Inflammatory macrophage treated with lipopolysaccharide for 1 hour (primary cell): ENCODE results near the gene AMZ2.
A peak's percentile ranks its signal among the peaks of the same experiment; 100 is the strongest.
"Not testable (repeated sequence)": the region's sequence is repeated elsewhere in the genome, so short reads cannot be mapped to it uniquely, and the experiment has no call there.

ENCODE experiments used
- DNase-seq, 2 donors: peaks; one replicate each; pipeline ENCODE4 v3.0.0-alpha.2; 2020 to 2022

AMZ2 gene

GRCh38 chr17:68220786-68221185, 27.1 kb upstream of the AMZ2 start:
- not testable (repeated sequence) for DNase-seq

GRCh38 chr17:68221786-68222185, 26.1 kb upstream of the AMZ2 start:
- no peak for DNase-seq

GRCh38 chr17:68222606-68223005, 25.2 kb upstream of the AMZ2 start:
- DNase-seq = peak in 1 of 2 donors; percentile 48

GRCh38 chr17:68225055-68225454, 22.8 kb upstream of the AMZ2 start:
- not testable (repeated sequence) for DNase-seq

- peak; percentile 62 to 80 for DNase-seq
Observed at GRCh38 chr17:68228039-68228680, 19.7 kb upstream of the AMZ2 start.

GRCh38 chr17:68228817-68229570, 18.8 kb upstream of the AMZ2 start:
- no peak for DNase-seq

GRCh38 chr17:68229619-68230018, 18.2 kb upstream of the AMZ2 start:
- no peak for DNase-seq

- not testable (repeated sequence) for DNase-seq
Observed at GRCh38 chr17:68231131-68231530, 16.7 kb upstream of the AMZ2 start.

GRCh38 chr17:68231541-68231940, 16.3 kb upstream of the AMZ2 start:
- DNase-seq = peak; percentile 30 to 48

GRCh38 chr17:68232741-68233140, 15.1 kb upstream of the AMZ2 start:
- peak in 1 of 2 donors; percentile 66 for DNase-seq

GRCh38 chr17:68234726-68235335, 13.0 kb upstream of the AMZ2 start:
- peak; percentile 88 to 96 for DNase-seq

- not testable (repeated sequence) for DNase-seq
Observed at GRCh38 chr17:68235336-68235791, 12.5 kb upstream of the AMZ2 start.

- DNase-seq = peak; percentile 89 to 93
Observed at GRCh38 chr17:68237369-68238163, 10.3 kb upstream of the AMZ2 start.

GRCh38 chr17:68238164-68238870, 9.5 kb upstream of the AMZ2 start:
- DNase-seq = peak in 1 of 2 donors; percentile 37

GRCh38 chr17:68238871-68239253, 9.0 kb upstream of the AMZ2 start:
- no peak for DNase-seq

GRCh38 chr17:68239632-68240366, 8.0 kb upstream of the AMZ2 start:
- DNase-seq = no peak

- no peak for DNase-seq
Observed at GRCh38 chr17:68246271-68247028, 1.4 kb upstream of the AMZ2 start.

- peak; percentile 58 to 79 for DNase-seq
Observed at GRCh38 chr17:68248199-68248825, 469 bp downstream of the AMZ2 start.

- peak; percentile 25 to 53 for DNase-seq
Observed at GRCh38 chr17:68248891-68249290, 1.0 kb downstream of the AMZ2 start.

- peak in 1 of 2 donors; percentile 30 for DNase-seq
Observed at GRCh38 chr17:68249354-68249765, 1.5 kb downstream of the AMZ2 start.
